ENCODE data around the gene STXBP5. TPM values are rescaled to one million over a fixed set of nuclear protein-coding genes. Genes with fewer than 3 reads are reported as not detected.

Gene STXBP5
- total and polyA plus RNA-seq, 7 experiments from 2014 or later: 2.5 to 47.4 (median 26.5) TPM

DNA sequence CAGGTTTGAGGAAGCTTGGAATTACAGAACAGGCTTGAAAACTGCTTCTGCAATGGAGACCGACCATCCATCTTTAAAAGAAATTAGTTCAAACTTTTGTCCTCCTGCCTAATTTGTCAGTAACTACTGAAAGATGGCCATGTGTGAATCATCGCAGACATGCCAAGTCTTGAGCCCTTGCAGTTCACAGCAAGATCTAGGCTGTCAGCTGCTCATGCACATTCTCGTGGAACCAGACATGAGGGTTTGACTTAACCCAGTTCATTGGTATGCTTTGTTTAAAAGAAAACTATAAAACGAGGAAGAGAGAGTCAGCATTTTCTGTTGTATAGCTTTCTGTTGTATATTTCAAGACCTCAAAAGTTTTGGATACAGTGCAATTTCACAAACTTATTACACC, 230.3 kb downstream of the STXBP5 start:
- H3K27ac ChIP-seq (ENCODE audit: low read depth, low read length): no peak overlapping the region
- H3K9me3 ChIP-seq (ENCODE audit: control insufficient read depth in 2 of 3, low read length in 3 of 3): no peaks in the 10 kb centered on the region
- CTCF ChIA-PET: no interaction called here
- no peaks in the 10 kb centered on the region for H3K4me1 ChIP-seq (ENCODE audit: control insufficient read depth in 2 of 2, insufficient read depth in 2 of 2, low read length in 2 of 2)
- DNase-seq: no peak
- peaks cover 0 to 2% (median 0%) of the 10 kb centered on the region in 11 donors for H3K9me3 Mint-ChIP-seq
- no peaks in the 10 kb centered on the region for H3K36me3 ChIP-seq (ENCODE audit: control insufficient read depth in 2 of 3, insufficient read depth in 3 of 3, low read length in 3 of 3)
- POLR2A ChIA-PET: no interaction called here
- no peaks in the 10 kb centered on the region for H3K27me3 ChIP-seq (ENCODE audit: control insufficient read depth in 2 of 2, insufficient read depth in 2 of 2, low read length in 2 of 2)
- H3K4me1 Mint-ChIP-seq: no peaks in the 10 kb centered on the region
- ATAC-seq: no peak
- no peak overlapping the region for H3K27ac Mint-ChIP-seq
- no peaks in the 10 kb centered on the region for H3K36me3 Mint-ChIP-seq
- intact Hi-C loops (cut with micrococcal nuclease): no loop called here
- peaks cover 0 to 20% (median 0%) of the 10 kb centered on the region in 5 donors for H3K27me3 Mint-ChIP-seq
- no peak overlapping the region for H3K4me3 Mint-ChIP-seq
- H3K4me3 ChIP-seq (ENCODE audit: low read length): no peak overlapping the region

DNA sequence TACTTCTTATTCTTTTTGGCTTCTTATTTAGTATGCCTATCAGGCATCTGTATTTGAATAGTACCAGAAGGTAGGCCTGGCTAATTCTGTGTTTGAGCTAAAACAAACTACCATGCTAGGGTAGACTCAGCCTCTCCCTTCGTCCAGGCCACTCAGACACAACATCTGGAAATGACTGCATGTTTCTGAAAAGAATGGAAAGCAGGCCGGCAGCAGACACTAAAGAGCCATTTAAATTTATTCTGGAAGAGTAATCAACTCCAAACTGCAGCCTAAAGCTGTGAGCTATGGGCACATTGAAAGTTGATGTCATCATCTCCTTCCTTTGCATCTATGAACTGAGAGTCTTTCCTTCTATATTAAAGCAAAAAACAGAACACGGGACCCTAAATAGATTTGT, 233.4 kb downstream of the STXBP5 start:
- H3K4me3 ChIP-seq (ENCODE audit: low read length): no peak overlapping the region
- intact Hi-C loops (cut with micrococcal nuclease): no loop called here
- Mint-ChIP-seq H3K9me3 (peaks cover 0 to 2% (median 0%) of the 10 kb centered on the region in 11 donors), H3K27ac (no peak overlapping the region), H3K36me3 (no peaks in the 10 kb centered on the region), H3K4me3 (no peak overlapping the region), H3K27me3 (peaks cover 0 to 20% (median 0%) of the 10 kb centered on the region in 5 donors), H3K4me1 (no peaks in the 10 kb centered on the region)
- no peak overlapping the region for H3K27ac ChIP-seq (ENCODE audit: low read depth, low read length)
- no peaks in the 10 kb centered on the region for H3K27me3 ChIP-seq (ENCODE audit: control insufficient read depth in 2 of 2, insufficient read depth in 2 of 2, low read length in 2 of 2)
- DNase-seq (no peak), ATAC-seq (no peak)
- no peaks in the 10 kb centered on the region for H3K36me3 ChIP-seq (ENCODE audit: control insufficient read depth in 2 of 3, insufficient read depth in 3 of 3, low read length in 3 of 3)
- CTCF ChIA-PET: no interaction called here
- H3K9me3 ChIP-seq (ENCODE audit: control insufficient read depth in 2 of 3, low read length in 3 of 3): no peaks in the 10 kb centered on the region
- POLR2A ChIA-PET: no interaction called here
- H3K4me1 ChIP-seq (ENCODE audit: control insufficient read depth in 2 of 2, insufficient read depth in 2 of 2, low read length in 2 of 2): no peaks in the 10 kb centered on the region

DNA sequence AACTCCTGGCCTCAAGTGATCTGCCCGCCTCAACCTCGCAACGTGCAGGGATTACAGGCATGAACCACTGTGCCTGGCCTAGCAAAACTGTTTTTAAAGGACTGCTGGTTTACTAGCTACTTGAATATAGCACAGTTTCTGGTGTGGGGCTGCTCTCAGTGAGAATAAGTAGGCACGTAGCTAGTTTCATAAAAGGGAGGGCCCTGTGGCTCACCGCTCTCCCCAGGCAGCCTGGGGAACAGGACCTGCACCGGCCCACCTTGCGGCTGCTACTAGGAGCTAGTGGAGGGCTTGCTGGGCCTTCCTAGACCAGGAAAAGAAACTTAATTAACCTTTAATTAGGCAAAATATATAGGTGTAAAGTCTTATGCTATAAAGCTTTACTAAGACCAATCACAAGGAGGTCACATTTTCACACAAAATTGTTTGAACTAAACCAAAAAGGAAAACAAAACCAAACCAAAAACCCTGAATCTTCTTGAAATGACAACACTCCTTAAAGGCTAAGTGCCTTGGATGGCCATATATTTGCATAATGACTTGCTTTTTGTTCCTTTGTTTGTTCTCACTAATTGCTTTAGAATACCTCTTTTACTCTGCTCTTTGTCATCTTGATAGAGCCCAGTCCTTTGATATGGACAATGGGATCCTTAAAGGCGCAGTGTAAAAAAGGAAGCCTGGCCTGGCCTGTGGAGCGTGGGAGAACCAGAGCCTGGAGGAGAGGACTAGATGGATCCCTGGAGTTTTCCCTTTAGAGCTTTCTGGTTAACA, 234.7 kb downstream of the STXBP5 start:
- H3K4me1 ChIP-seq (ENCODE audit: control insufficient read depth in 2 of 2, insufficient read depth in 2 of 2, low read length in 2 of 2): no peaks in the 10 kb centered on the region
- POLR2A ChIA-PET: no interaction called here
- ATAC-seq: no peak
- no peaks in the 10 kb centered on the region for H3K9me3 ChIP-seq (ENCODE audit: control insufficient read depth in 2 of 3, low read length in 3 of 3)
- peaks cover 0 to 15% (median 0%) of the 10 kb centered on the region in 5 donors for H3K27me3 Mint-ChIP-seq
- no peak overlapping the region for H3K27ac Mint-ChIP-seq
- CTCF ChIA-PET: no interaction called here
- H3K27me3 ChIP-seq (ENCODE audit: control insufficient read depth in 2 of 2, insufficient read depth in 2 of 2, low read length in 2 of 2): no peaks in the 10 kb centered on the region
- no peak overlapping the region for H3K4me3 ChIP-seq (ENCODE audit: low read length)
- no peaks in the 10 kb centered on the region for H3K36me3 Mint-ChIP-seq
- no peak overlapping the region for H3K27ac ChIP-seq (ENCODE audit: low read depth, low read length)
- no peaks in the 10 kb centered on the region for H3K36me3 ChIP-seq (ENCODE audit: control insufficient read depth in 2 of 3, insufficient read depth in 3 of 3, low read length in 3 of 3)
- intact Hi-C loops (cut with micrococcal nuclease): no loop called here
- no peaks in the 10 kb centered on the region for H3K4me1 Mint-ChIP-seq
- no peak overlapping the region for H3K4me3 Mint-ChIP-seq
- DNase-seq: no peak
- H3K9me3 Mint-ChIP-seq: no peaks in the 10 kb centered on the region

All from naive thymus-derived CD4-positive, alpha-beta T cell (primary cell).